Measurements from ENCODE around the gene TRMU. TPM values are rescaled to one million over a fixed set of nuclear protein-coding genes. Genes with fewer than 3 reads are reported as not detected.

TRMU gene
- total and polyA plus RNA-seq, 2 experiments from 2014 or later, result 48.3 to 70.4 TPM

- TF ChIP-seq ZNF462 (CRISPR knock-in tag; IDR thresholded peaks at IDR 0.05) (no peak), EZH2 (IDR thresholded peaks at IDR 0.05; ENCODE audit: low read depth, unreplicated experiment) (no peak), REST (IDR thresholded peaks at IDR 0.05; ENCODE audit: unreplicated experiment) (no peak)
Observed at GRCh38 chr22:46337870-46338269, 2.4 kb downstream of the TRMU start (continued).

GRCh38 chr22:46338636-46339035 is 3.1 kb downstream of the TRMU start:
- Histone ChIP-seq H3K27me3 (ENCODE audit: insufficient read depth) (no peaks in the 10 kb centered on the region), H3K9me2 (ENCODE audit: insufficient read depth) (no peaks in the 10 kb centered on the region), H3K4me3 (no peak overlapping the region), H4K20me1 (replicated peaks; ENCODE audit: insufficient read depth) (peaks cover 24% of the 10 kb centered on the region), H3K4me1 (ENCODE audit: insufficient read depth) (peaks cover 4% of the 10 kb centered on the region), H2AFZ (no peak overlapping the region), H3K79me2 (replicated peaks; ENCODE audit: insufficient read depth) (peaks cover 48% of the 10 kb centered on the region), H3K4me2 (no peak overlapping the region), H3K36me3 (ENCODE audit: insufficient read depth) (peaks cover 23% of the 10 kb centered on the region; the same call in 1 of the 2 replicates), H3F3A (replicated peaks; ENCODE audit: low read depth) (no peaks in the 10 kb centered on the region), H3K27ac (ENCODE audit: low read depth) (no peak overlapping the region)
- Mint-ChIP-seq H3K4me1 (peaks cover 17% of the 10 kb centered on the region), H3K4me3 (no peak overlapping the region), H3K27ac (no peak overlapping the region), H3K27me3 (ENCODE audit: insufficient read depth, low read depth, poor library complexity) (peaks cover 13% of the 10 kb centered on the region), H3K36me3 (ENCODE audit: low read depth) (peaks cover 64% of the 10 kb centered on the region), H3K9me3 (no peaks in the 10 kb centered on the region)
- DNase-seq (ENCODE audit: low spot score) (no peak), ATAC-seq (no peak)
- TF ChIP-seq CTCF (conservative IDR thresholded peaks at IDR 0.05; ENCODE audit: low read depth in 2 of 2) (no peak), ZNF331 (CRISPR knock-in tag; IDR thresholded peaks at IDR 0.05; ENCODE audit: low read depth) (no peak), ETS1 (IDR thresholded peaks at IDR 0.05) (no peak), EZH2 (IDR thresholded peaks at IDR 0.05; ENCODE audit: low read depth, unreplicated experiment) (no peak), ZNF114 (CRISPR knock-in tag; IDR thresholded peaks at IDR 0.05) (no peak), CREB1 (CRISPR knock-in tag; IDR thresholded peaks at IDR 0.05; ENCODE audit: low read depth) (no peak), EZH2phosphoT487 (IDR thresholded peaks at IDR 0.05; ENCODE audit: unreplicated experiment) (no peak), STAT1 (IDR thresholded peaks at IDR 0.05; ENCODE audit: unreplicated experiment) (no peak)

All from GM23338 (cell line).